GM19455 (cell line): ENCODE data around the gene FMNL3.

Experiments
- ATAC-seq: cut with Tn5 transposase; IDR thresholded peaks from one replicate; pipeline ENCODE4 v1.9.1; 2021; ENCODE audit not compliant: unreplicated experiment

The FMNL3 gene

GRCh38 chr12:49655595-49656236 is 51.5 kb downstream of the FMNL3 start:
- ATAC-seq, result no peak

GRCh38 chr12:49654715-49655114 is 52.5 kb downstream of the FMNL3 start:
- no peak for ATAC-seq

- no peak for ATAC-seq
These were observed 54.2 kb downstream of the FMNL3 start for GRCh38 chr12:49652921-49653520.

GRCh38 chr12:49651855-49652254 is 55.4 kb downstream of the FMNL3 start:
- no peak for ATAC-seq

GRCh38 chr12:49649892-49650291 is 57.3 kb downstream of the FMNL3 start:
- ATAC-seq, result no peak

GRCh38 chr12:49649445-49649844 is 57.8 kb downstream of the FMNL3 start:
- ATAC-seq, result no peak

GRCh38 chr12:49648712-49649003 is 58.5 kb downstream of the FMNL3 start:
- ATAC-seq, result no peak

GRCh38 chr12:49647827-49648711 is 59.1 kb downstream of the FMNL3 start:
- ATAC-seq, result no peak

GRCh38 chr12:49646871-49647654 is 60.1 kb downstream of the FMNL3 start:
- ATAC-seq, result no peak

- ATAC-seq, result no peak
These were observed 60.8 kb downstream of the FMNL3 start for GRCh38 chr12:49646331-49646830.

- no peak for ATAC-seq
These were observed 61.8 kb downstream of the FMNL3 start for GRCh38 chr12:49645146-49646039.

- no peak for ATAC-seq
These were observed 62.6 kb downstream of the FMNL3 start for GRCh38 chr12:49644620-49644994.

- ATAC-seq, result no peak
These were observed 63.1 kb downstream of the FMNL3 start for GRCh38 chr12:49643961-49644619.

- no peak for ATAC-seq
These were observed 64.1 kb downstream of the FMNL3 start for GRCh38 chr12:49643135-49643534.

- no peak for ATAC-seq
These were observed 64.8 kb downstream of the FMNL3 start for GRCh38 chr12:49642370-49642802.

GRCh38 chr12:49641748-49642369 is 65.3 kb downstream of the FMNL3 start:
- ATAC-seq, result no peak

- ATAC-seq, result no peak
These were observed 70.0 kb downstream of the FMNL3 start for GRCh38 chr12:49636979-49637755.

- ATAC-seq, result no peak
These were observed 70.6 kb downstream of the FMNL3 start for GRCh38 chr12:49636574-49636973.
